Breast epithelium (tissue), 4 donors: Measurements from ENCODE around the gene PIH1D1. TPM values are rescaled to one million over a fixed set of nuclear protein-coding genes. Genes with fewer than 3 reads are reported as not detected.
"Not testable (repeated sequence)": the region's sequence is repeated elsewhere in the genome, so short reads cannot be mapped to it uniquely, and the experiment has no call there.

Source experiments
- DNase-seq, 2 donors: peaks; one replicate each; pipeline ENCODE4 v3.0.0-alpha.2; 2019; ENCODE audit warnings: low spot score in 2 of 2
- H3K27ac ChIP-seq, 2 donors: fragments of 200-600 bp; sonication (generic) in 1 of 2; one replicate each; pipeline ENCODE4 v1.5.1; 2016 to 2019; ENCODE audit warnings: mild to moderate bottlenecking in 1 of 2
- H3K27me3 ChIP-seq, 2 donors: fragments of 200-600 bp; sonication (generic) in 1 of 2; one replicate each; pipeline versions ENCODE4 v1.5.1 to v1.6.0; 2017 to 2019; ENCODE audit warnings: control low read depth in 1 of 2, mild to moderate bottlenecking in 1 of 2
- H3K36me3 ChIP-seq: fragments of 200-600 bp; one replicate; pipeline ENCODE4 v1.5.1; 2019
- H3K4me1 ChIP-seq, 2 donors: fragments of 200-600 bp; sonication (generic); one replicate each; pipeline ENCODE4 v1.5.1; 2016 to 2019; ENCODE audit warnings: control low read depth in 1 of 2
- H3K4me3 ChIP-seq, 3 donors: fragments of 200-600 bp; sonication (generic); 1 replicate in 2 of 3; 2 replicates in 1 of 3; pipeline ENCODE4 v1.5.1; 2016 to 2019; ENCODE audit warnings: mild to moderate bottlenecking in 3 of 3, moderate library complexity in 2 of 3
- H3K9me3 ChIP-seq, 2 donors: fragments of 200-600 bp; sonication (generic) in 1 of 2; one replicate each; pipeline ENCODE4 v1.5.1; 2016 to 2019; ENCODE audit warnings: control low read depth in 1 of 2
- POLR2A ChIP-seq: fragments of 450-650 bp; IDR thresholded peaks from one replicate; pipeline ENCODE4 v1.6.1; 2016; ENCODE audit warnings: antibody characterized with exemption, mild to moderate bottlenecking, moderate library complexity
- POLR2AphosphoS5 ChIP-seq, 3 donors: sonication (generic); formaldehyde crosslinking; IDR thresholded peaks; one replicate each; pipeline ENCODE4 v1.6.1; 2017; ENCODE audit warnings: antibody characterized with exemption in 3 of 3
- intact Hi-C: fragments of 100-400 bp; cut with DNase I; formaldehyde crosslinking; loops from one replicate; pipeline ENCODE4 v1.15.1; 2023; ENCODE audit warnings: low total_unique reads
- total RNA-seq, 3 donors: library from RNA; depleted of rRNA; stranded (reverse); fragments of >200 nt; gene quantifications; one replicate each; pipeline ENCODE4 v1.1.0, GENCODE V29; 2016
- TF ChIP-seq, protein P1 (sequence below), 3 donors: fragments of 450-650 bp; IDR thresholded peaks; one replicate each; pipeline ENCODE4 v1.5.1; 2016 to 2017; ENCODE audit warnings: antibody characterized with exemption in 3 of 3, mild to moderate bottlenecking in 3 of 3, moderate library complexity in 3 of 3

Gene PIH1D1
- total RNA-seq, 3 donors from 2014 or later, result 94.4 to 121 (median 106) TPM

DNA sequence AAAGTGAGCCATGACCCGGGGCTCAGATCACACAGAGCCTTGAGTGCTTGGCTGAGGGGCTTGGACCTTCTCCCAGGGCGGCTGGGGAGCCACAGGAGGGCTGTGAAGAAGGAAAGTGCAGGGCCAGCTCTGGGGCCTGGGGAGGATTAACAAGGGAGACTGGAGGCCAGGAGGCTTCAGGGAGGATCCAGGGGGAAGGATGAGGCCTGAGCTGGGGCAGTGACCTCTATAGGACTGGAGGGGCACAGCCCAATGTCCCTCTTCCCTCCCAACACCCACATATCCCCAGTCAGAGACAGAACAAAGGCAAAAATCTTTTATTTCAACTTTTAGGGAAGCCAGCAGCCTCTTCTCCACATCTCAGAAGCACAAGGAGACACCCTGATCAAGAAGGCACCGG, 5.6 kb downstream of the PIH1D1 start:
- Histone ChIP-seq H3K9me3 (no peaks in the 10 kb centered on the region), H3K36me3 (no peaks in the 10 kb centered on the region), H3K27ac (no peak overlapping the region), H3K4me1 (peaks cover 4 to 8% of the 10 kb centered on the region in 2 donors), H3K27me3 (no peaks in the 10 kb centered on the region), H3K4me3 (no peak overlapping the region)
- TF ChIP-seq, protein P1, sequence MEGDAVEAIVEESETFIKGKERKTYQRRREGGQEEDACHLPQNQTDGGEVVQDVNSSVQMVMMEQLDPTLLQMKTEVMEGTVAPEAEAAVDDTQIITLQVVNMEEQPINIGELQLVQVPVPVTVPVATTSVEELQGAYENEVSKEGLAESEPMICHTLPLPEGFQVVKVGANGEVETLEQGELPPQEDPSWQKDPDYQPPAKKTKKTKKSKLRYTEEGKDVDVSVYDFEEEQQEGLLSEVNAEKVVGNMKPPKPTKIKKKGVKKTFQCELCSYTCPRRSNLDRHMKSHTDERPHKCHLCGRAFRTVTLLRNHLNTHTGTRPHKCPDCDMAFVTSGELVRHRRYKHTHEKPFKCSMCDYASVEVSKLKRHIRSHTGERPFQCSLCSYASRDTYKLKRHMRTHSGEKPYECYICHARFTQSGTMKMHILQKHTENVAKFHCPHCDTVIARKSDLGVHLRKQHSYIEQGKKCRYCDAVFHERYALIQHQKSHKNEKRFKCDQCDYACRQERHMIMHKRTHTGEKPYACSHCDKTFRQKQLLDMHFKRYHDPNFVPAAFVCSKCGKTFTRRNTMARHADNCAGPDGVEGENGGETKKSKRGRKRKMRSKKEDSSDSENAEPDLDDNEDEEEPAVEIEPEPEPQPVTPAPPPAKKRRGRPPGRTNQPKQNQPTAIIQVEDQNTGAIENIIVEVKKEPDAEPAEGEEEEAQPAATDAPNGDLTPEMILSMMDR (IDR thresholded peaks at IDR 0.05), result no peak
- no peak for TF ChIP-seq POLR2A
- TF ChIP-seq POLR2AphosphoS5 (IDR thresholded peaks at IDR 0.05), result no peak
- no peak for DNase-seq
- intact Hi-C loops, result no loop called here

- intact Hi-C loops, DNase-seq, H3K36me3 ChIP-seq, H3K9me3 ChIP-seq, H3K4me1 ChIP-seq: not testable (repeated sequence)
- Histone ChIP-seq H3K4me3 (peak overlapping the region in 2 of 3 donors; percentile 69 to 91), H3K27me3 (peaks cover 0 to 14% of the 10 kb centered on the region in 2 donors), H3K27ac (peak overlapping the region; percentile 80 to 81)
Measured at GRCh38 chr19:49444100-49444700, 7.4 kb downstream of the PIH1D1 start.

DNA sequence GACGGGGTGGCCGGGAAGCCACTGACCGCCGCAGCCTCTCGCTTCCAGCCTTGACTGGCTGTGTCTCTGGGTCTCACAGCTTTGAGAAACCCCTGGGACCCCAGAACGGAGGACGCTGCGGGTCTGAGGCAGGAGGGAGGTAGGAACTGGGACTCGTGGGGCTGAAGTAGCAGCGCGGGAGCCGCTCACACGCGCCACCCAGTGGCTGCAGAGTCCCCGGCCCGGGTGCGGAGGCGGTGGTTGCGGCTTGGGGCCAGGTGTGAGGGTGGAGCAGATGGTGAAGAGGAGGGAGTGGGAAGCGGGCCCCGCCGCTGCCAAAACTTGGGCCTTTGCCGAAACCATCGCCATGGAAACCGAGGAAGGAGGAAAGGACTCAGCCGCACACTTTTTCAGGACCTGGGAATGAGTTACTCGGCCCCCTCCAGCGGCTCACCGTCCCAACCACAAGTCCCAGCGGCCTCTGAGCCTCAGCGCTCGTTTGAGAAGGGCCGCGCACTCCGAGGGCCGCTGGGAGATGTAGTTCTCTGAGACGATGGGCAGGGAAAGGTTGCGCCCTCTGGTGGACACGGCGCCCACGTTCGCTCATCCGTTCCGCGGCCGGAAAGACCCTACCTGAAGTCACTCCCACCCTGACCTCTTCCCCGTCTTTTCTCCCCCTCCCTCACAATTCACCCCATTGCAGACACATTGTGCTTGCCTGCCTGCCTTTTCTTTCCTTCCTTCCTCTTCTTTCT, 8.1 kb downstream of the PIH1D1 start:
- TF ChIP-seq, protein P1 (IDR thresholded peaks at IDR 0.05), result peak; percentile 81 to 93 (median 93)
- TF ChIP-seq POLR2AphosphoS5 (IDR thresholded peaks at IDR 0.05), result peak; percentile 48 to 73 (median 73)
- no peak for TF ChIP-seq POLR2A
- H3K27ac ChIP-seq, result peak overlapping the region; percentile 80 to 81
- H3K27me3 ChIP-seq, result peaks cover 0 to 18% of the 10 kb centered on the region in 2 donors
- intact Hi-C loops, result no loop called here
- no peaks in the 10 kb centered on the region for H3K9me3 ChIP-seq
- no peaks in the 10 kb centered on the region for H3K36me3 ChIP-seq
- peak overlapping the region; percentile 62 to 91 (median 69) for H3K4me3 ChIP-seq
- peaks cover 0 to 4% of the 10 kb centered on the region in 2 donors for H3K4me1 ChIP-seq
- DNase-seq, result peak; percentile 93 to 94

DNA sequence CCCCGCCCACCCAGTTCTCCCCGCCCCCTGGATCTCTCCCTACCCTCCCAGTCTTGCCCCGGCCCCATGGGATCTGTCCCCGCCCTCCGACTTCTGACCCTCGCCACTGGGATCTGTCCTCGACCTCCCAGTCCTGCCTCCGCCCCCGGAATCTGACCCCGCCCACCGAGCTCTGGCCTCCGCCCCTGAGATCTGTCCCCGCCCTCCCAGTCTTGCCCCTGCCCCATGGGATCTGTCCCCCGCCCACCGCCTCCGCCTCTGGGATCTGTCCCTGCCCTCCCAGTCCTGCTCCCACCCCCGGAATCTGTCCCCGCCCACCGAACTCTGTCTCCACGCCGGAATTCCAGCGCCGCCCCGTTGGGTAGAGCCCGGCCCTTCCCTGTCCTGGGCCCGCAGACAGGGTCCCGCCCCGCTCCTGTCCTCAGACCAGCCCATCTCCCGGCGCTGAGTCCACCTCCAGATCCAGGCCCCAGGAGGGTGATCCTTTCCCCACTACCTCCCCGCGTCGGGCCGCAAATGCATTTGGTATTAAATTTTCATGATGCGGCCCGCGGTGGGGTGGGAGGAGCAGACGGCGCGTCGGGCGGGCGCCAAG, 8.7 kb downstream of the PIH1D1 start:
- H3K27me3 ChIP-seq, result peaks cover 0 to 23% of the 10 kb centered on the region in 2 donors
- H3K9me3 ChIP-seq, result no peaks in the 10 kb centered on the region
- peak overlapping the region; percentile 62 to 91 (median 69) for H3K4me3 ChIP-seq
- no peaks in the 10 kb centered on the region for H3K36me3 ChIP-seq
- H3K4me1 ChIP-seq, result peaks cover 0 to 4% of the 10 kb centered on the region in 2 donors
- DNase-seq, result peak; percentile 94 to 96
- peak overlapping the region; percentile 80 to 81 for H3K27ac ChIP-seq
- TF ChIP-seq, protein P1 (IDR thresholded peaks at IDR 0.05), result no peak
- TF ChIP-seq POLR2AphosphoS5 (IDR thresholded peaks at IDR 0.05) (no peak), POLR2A (no peak)
- intact Hi-C loops, result no loop called here

DNA sequence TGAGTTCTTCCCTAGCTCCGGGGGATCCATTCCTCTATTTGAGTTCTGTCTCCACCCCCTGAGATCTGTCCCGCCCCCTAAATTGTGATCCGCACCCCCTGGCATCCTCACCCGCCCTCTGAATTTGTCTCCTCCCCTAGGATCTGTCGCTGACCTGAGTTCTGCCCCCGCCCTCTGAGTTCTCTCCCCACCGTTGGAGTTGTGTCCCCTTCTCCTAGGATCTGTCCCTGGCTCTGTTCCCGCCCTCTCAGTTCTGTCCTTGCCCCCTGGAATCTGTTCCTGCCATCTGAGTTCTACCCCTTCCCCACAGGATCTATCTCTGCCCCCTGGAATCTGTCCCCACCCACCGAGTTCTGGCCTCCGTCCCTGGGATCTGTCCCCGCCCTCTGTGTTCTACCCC, 9.3 kb downstream of the PIH1D1 start:
- H3K4me1 ChIP-seq, result peaks cover 0 to 4% of the 10 kb centered on the region in 2 donors
- H3K27me3 ChIP-seq, result peaks cover 0 to 24% of the 10 kb centered on the region in 2 donors
- peak overlapping the region; percentile 62 to 91 (median 69) for H3K4me3 ChIP-seq
- H3K27ac ChIP-seq, result peak overlapping the region; percentile 80 to 81
- intact Hi-C loops, result no loop called here
- peak in 1 of 2 donors; percentile 46 for DNase-seq
- TF ChIP-seq POLR2AphosphoS5 (IDR thresholded peaks at IDR 0.05), result no peak
- TF ChIP-seq, protein P1 (IDR thresholded peaks at IDR 0.05), result no peak
- TF ChIP-seq POLR2A, result no peak
- no peaks in the 10 kb centered on the region for H3K9me3 ChIP-seq
- H3K36me3 ChIP-seq, result no peaks in the 10 kb centered on the region
